IMR-90 (cell line): ENCODE measurements around the gene PDE4A. TPM values are rescaled to one million over a fixed set of nuclear protein-coding genes. Genes with fewer than 3 reads are reported as not detected.
"Not testable (repeated sequence)": the region's sequence is repeated elsewhere in the genome, so short reads cannot be mapped to it uniquely, and the experiment has no call there.

Source experiments
- ATAC-seq: fragments of 200-7000 bp; cut with Tn5 transposase; 2 replicates; pipeline ENCODE4 v1.9.1; 2020; ENCODE audit warnings: low read depth, mild to moderate bottlenecking, moderate library complexity
- BruUV-seq: library from RNA; stranded (reverse); fragments of 400-500 nt; replicated peaks from 2 replicates; lab custom pipeline; 2021; lab: Mats Ljungman, UMichigan
- CTCF ChIA-PET: fragments of 300-600 bp; formaldehyde crosslinking; extraction: SDS; loops from one replicate; lab custom pipeline; 2021; ENCODE audit warnings: antibody characterized with exemption; lab: Yijun Ruan, JAX
- POLR2A ChIA-PET: fragments of 300-600 bp; sonication (Branson Sonifier 250); formaldehyde crosslinking; loops from one replicate; lab custom pipeline; 2022; ENCODE audit warnings: antibody characterized with exemption; ENCODE audit not compliant: unreplicated experiment; lab: Charles Lee
- DNase-seq: peaks from one replicate; pipeline ENCODE4 v3.0.0; 2013
- H2AFZ ChIP-seq: replicated peaks from 2 replicates; pipeline ENCODE3; 2013; ENCODE audit warnings: low read length, mild to moderate bottlenecking; ENCODE audit not compliant: poor library complexity
- H2AK5ac ChIP-seq: 2 replicates; pipeline ENCODE4 v1.6.1; 2013; ENCODE audit warnings: low read depth, low read length, inconsistent platforms
- H2AK9ac ChIP-seq: replicated peaks from 2 replicates; pipeline ENCODE3; 2013; ENCODE audit warnings: mild to moderate bottlenecking, low read depth, low read length, moderate library complexity; ENCODE audit not compliant: poor library complexity
- H2BK120ac ChIP-seq: 2 replicates; pipeline ENCODE4 v1.6.1; 2013; ENCODE audit warnings: low read depth, low read length, inconsistent platforms
- H2BK15ac ChIP-seq: 3 replicates; pipeline ENCODE4 v1.6.1; 2013; ENCODE audit warnings: low read depth, low read length, inconsistent platforms
- H2BK20ac ChIP-seq: 2 replicates; pipeline ENCODE4 v1.6.1; 2013; ENCODE audit warnings: low read depth, mild to moderate bottlenecking, inconsistent platforms, low read length, moderate library complexity
- H2BK5ac ChIP-seq: 2 replicates; pipeline ENCODE4 v1.6.1; 2013; ENCODE audit warnings: mild to moderate bottlenecking, low read depth, low read length, inconsistent platforms; ENCODE audit not compliant: poor library complexity, severe bottlenecking
- H3K14ac ChIP-seq: replicated peaks from 2 replicates; pipeline ENCODE4 v1.6.1; 2013; ENCODE audit warnings: low read depth, low read length, inconsistent platforms
- H3K18ac ChIP-seq: 2 replicates; pipeline ENCODE4 v1.6.1; 2013; ENCODE audit warnings: low read depth, low read length, control low read depth
- H3K23ac ChIP-seq: 2 replicates; pipeline ENCODE4 v1.6.1; 2013; ENCODE audit warnings: low read depth, low read length, inconsistent platforms
- H3K27ac ChIP-seq: 2 replicates; pipeline ENCODE4 v1.5.1; 2013; ENCODE audit warnings: mild to moderate bottlenecking, control low read depth, low read length; ENCODE audit not compliant: insufficient read depth
- H3K27me3 ChIP-seq: 2 replicates; pipeline ENCODE4 v1.6.1; 2013; ENCODE audit warnings: low read length; ENCODE audit not compliant: control insufficient read depth, insufficient read depth
- H3K36me3 ChIP-seq: 2 replicates; pipeline ENCODE4 v1.6.1; 2013; ENCODE audit warnings: low read length, mixed read lengths; ENCODE audit not compliant: control insufficient read depth, insufficient read depth
- H3K4ac ChIP-seq: 2 replicates; pipeline ENCODE4 v1.6.1; 2013; ENCODE audit warnings: low read depth, low read length, inconsistent platforms
- H3K4me1 ChIP-seq: 2 replicates; pipeline ENCODE4 v1.6.1; 2013; ENCODE audit warnings: low read length, mixed read lengths; ENCODE audit not compliant: control insufficient read depth, insufficient read depth
- H3K4me2 ChIP-seq: 2 replicates; pipeline ENCODE4 v1.6.1; 2013; ENCODE audit warnings: low read depth, mild to moderate bottlenecking, control low read depth, low read length, moderate library complexity
- H3K4me3 ChIP-seq: 2 replicates; pipeline ENCODE4 v1.5.1; 2013; ENCODE audit warnings: low read depth, mild to moderate bottlenecking, control low read depth, low read length, moderate library complexity; ENCODE audit not compliant: insufficient read depth
- H3K56ac ChIP-seq: 2 replicates; pipeline ENCODE4 v1.6.1; 2013; ENCODE audit warnings: low read length, inconsistent platforms; ENCODE audit not compliant: insufficient read depth; ENCODE audit errors: extremely low read depth
- H3K79me1 ChIP-seq, 2 experiments: 2 replicates each; pipeline ENCODE4 v1.6.1; 2013; ENCODE audit warnings: low read length in 2 of 2, inconsistent platforms in 1 of 2, low read depth in 1 of 2
- H3K9ac ChIP-seq: 2 replicates; pipeline ENCODE4 v1.6.1; 2013; ENCODE audit warnings: low read depth, low read length, control low read depth
- H3K9me1 ChIP-seq: 2 replicates; pipeline ENCODE4 v1.6.1; 2013; ENCODE audit warnings: low read length, inconsistent platforms; ENCODE audit not compliant: insufficient read depth
- H3K9me3 ChIP-seq: 2 replicates; pipeline ENCODE4 v1.6.1; 2013; ENCODE audit warnings: low read length; ENCODE audit not compliant: control insufficient read depth, insufficient read depth
- H4K20me1 ChIP-seq: 2 replicates; pipeline ENCODE4 v1.6.1; 2013; ENCODE audit warnings: low read length, inconsistent platforms; ENCODE audit not compliant: insufficient read depth
- H4K5ac ChIP-seq: 2 replicates; pipeline ENCODE4 v1.6.1; 2013; ENCODE audit warnings: mild to moderate bottlenecking, low read depth, low read length, control low read depth
- H4K8ac ChIP-seq, 2 experiments: 2 replicates each; pipeline ENCODE4 v1.6.1; 2013; ENCODE audit warnings: low read depth in 2 of 2, low read length in 2 of 2, control low read depth in 1 of 2, inconsistent platforms in 1 of 2
- H4K91ac ChIP-seq: 2 replicates; pipeline ENCODE4 v1.6.1; 2013; ENCODE audit warnings: low read depth, low read length, inconsistent platforms; ENCODE audit not compliant: insufficient read depth
- MAZ ChIP-seq: IDR thresholded peaks from 2 replicates; pipeline ENCODE4 v1.6.1; 2012; ENCODE audit warnings: low read depth, mild to moderate bottlenecking, low read length, improper control_type of control experiment, moderate library complexity, borderline replicate concordance
- RFX5 ChIP-seq: IDR thresholded peaks from 2 replicates; pipeline ENCODE4 v1.8.0; 2012; ENCODE audit warnings: low read depth, mild to moderate bottlenecking, low read length, moderate library complexity
- USF2 ChIP-seq: fragments of 150-350 bp; IDR thresholded peaks from 2 replicates; pipeline ENCODE4 v1.6.1; 2017; ENCODE audit warnings: mild to moderate bottlenecking, antibody characterized with exemption, low read length, low read depth
- WGBS, 2 experiments: methylation state at CpG; one replicate each; pipeline versions ENCODE4 v1.1.5 to v1.1.7; 2013; ENCODE audit warnings: missing lambda C conversion rate in 2 of 2; ENCODE audit not compliant: insufficient read length in 1 of 2; ENCODE audit errors: extremely low coverage in 2 of 2; 5-methylcytosine and 5-hydroxymethylcytosine counted together
- dilution Hi-C: fragments of 300-500 bp; cut with HindIII; formaldehyde crosslinking; loops from one replicate; pipeline ENCODE4 v1.14.3; 2018; ENCODE audit warnings: low sequenced_read_pairs; ENCODE audit not compliant: unreplicated experiment
- in situ Hi-C: fragments of 300-500 bp; cut with MboI; formaldehyde crosslinking; loops from 3 replicates; pipeline ENCODE4 v1.14.3; 2019; ENCODE audit warnings: low sequenced_read_pairs, inconsistent platforms, mixed read lengths
- intact Hi-C: fragments of 100-400 bp; cut with micrococcal nuclease; formaldehyde crosslinking; loops from 2 replicates; pipeline ENCODE4 v1.10.0; 2022
- polyA plus RNA-seq, 3 experiments: library from polyadenylated mRNA; depleted of rRNA; stranded (reverse); fragments of >200 nt; gene quantifications; 2 replicates each; pipeline ENCODE4 v1.2.3, GENCODE V29; 2012; ENCODE audit warnings: low replicate concordance in 1 of 3
- total RNA-seq: library from RNA; depleted of rRNA; stranded (reverse); fragments of >200 nt; gene quantifications from 2 replicates; pipeline ENCODE4 v1.2.3, GENCODE V29; 2012
- TF ChIP-seq, protein P1 (sequence below): fragments of 150-350 bp; IDR thresholded peaks from 2 replicates; pipeline ENCODE4 v1.6.1; 2016; ENCODE audit warnings: low read depth, mild to moderate bottlenecking, low read length, moderate library complexity, borderline replicate concordance

The PDE4A gene
- total and polyA plus RNA-seq, 2 of the 4 experiments (the other 2 are of a cell fraction), result 1.8 to 7.0 TPM

GRCh38 chr19:10454267-10454666 lies 33.9 kb downstream of the PDE4A start:
- Histone ChIP-seq H3K23ac (no peak overlapping the region), H3K9me3 (no peaks in the 10 kb centered on the region), H2AK5ac (no peak overlapping the region), H3K79me1 (peaks cover 0 to 8% of the 10 kb centered on the region in 2 experiments; a peak in 1 of 4 replicates), H2BK20ac (no peak overlapping the region), H2AK9ac (peak overlapping the region; percentile 42), H2BK120ac (no peak overlapping the region), H3K9me1 (peaks cover 7% of the 10 kb centered on the region; the same call in 1 of the 2 replicates), H3K4me3 (no peak overlapping the region), H2BK5ac (no peak overlapping the region), H3K18ac (no peak overlapping the region), H4K91ac (no peak overlapping the region), H3K4me2 (no peak overlapping the region), H3K4me1 (no peaks in the 10 kb centered on the region), H4K8ac (no peak overlapping the region), H3K14ac (no peak overlapping the region), H2BK15ac (no peak overlapping the region), H3K27ac (no peak overlapping the region), H3K9ac (no peak overlapping the region), H3K4ac (no peak overlapping the region), H3K56ac (no peak overlapping the region), H4K5ac (no peak overlapping the region), H3K27me3 (no peaks in the 10 kb centered on the region), H2AFZ (no peak overlapping the region), H3K36me3 (peaks cover 3% of the 10 kb centered on the region; the same call in 1 of the 2 replicates), H4K20me1 (no peaks in the 10 kb centered on the region; the same call in 1 of the 2 replicates)
- intact Hi-C loops (no loop called here), dilution Hi-C loops (no loop called here), in situ Hi-C loops (no loop called here)
- BruUV-seq, result no TSS peak
- WGBS, 2 experiments, result no CpG with 5 or more reads among the region's 5 CpGs
- CTCF ChIA-PET, result no interaction called here
- POLR2A ChIA-PET, result no interaction called here
- no peak for ATAC-seq
- TF ChIP-seq, protein P1, sequence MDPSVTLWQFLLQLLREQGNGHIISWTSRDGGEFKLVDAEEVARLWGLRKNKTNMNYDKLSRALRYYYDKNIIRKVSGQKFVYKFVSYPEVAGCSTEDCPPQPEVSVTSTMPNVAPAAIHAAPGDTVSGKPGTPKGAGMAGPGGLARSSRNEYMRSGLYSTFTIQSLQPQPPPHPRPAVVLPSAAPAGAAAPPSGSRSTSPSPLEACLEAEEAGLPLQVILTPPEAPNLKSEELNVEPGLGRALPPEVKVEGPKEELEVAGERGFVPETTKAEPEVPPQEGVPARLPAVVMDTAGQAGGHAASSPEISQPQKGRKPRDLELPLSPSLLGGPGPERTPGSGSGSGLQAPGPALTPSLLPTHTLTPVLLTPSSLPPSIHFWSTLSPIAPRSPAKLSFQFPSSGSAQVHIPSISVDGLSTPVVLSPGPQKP, result no peak
- TF ChIP-seq MAZ, result no peak
- TF ChIP-seq USF2, result no peak
- peak; percentile 85 for TF ChIP-seq RFX5
- peak; percentile 18 for DNase-seq

DNA sequence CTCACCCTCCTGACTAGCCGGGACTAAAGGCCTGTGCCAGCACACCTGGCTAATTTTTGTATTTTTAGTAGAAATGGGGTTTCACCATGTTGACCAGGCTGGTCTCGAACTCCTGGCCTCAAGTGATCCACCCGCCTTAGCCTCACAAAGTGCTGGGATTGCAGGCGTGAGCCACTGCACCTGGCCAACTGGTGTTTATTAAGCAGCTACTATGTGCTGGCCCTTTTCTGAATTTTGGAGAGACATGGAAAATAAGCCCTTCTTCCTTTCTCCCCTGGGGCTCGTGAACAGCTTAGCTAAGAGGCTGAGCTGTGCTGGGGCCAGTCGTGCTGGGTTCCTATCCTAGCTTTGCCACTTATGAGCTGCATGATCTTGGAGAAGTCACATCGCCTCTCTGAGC lies 38.4 kb downstream of the PDE4A start:
- DNase-seq, H3K9me3 ChIP-seq, BruUV-seq, CTCF ChIA-PET, H2BK120ac ChIP-seq, H3K18ac ChIP-seq, H3K9ac ChIP-seq, H3K27me3 ChIP-seq, in situ Hi-C loops, H3K36me3 ChIP-seq, H4K5ac ChIP-seq, H4K91ac ChIP-seq, H4K8ac ChIP-seq, H2AK9ac ChIP-seq, H3K14ac ChIP-seq, ATAC-seq, H2AFZ ChIP-seq, H3K4me1 ChIP-seq, POLR2A ChIA-PET, H3K9me1 ChIP-seq, H3K23ac ChIP-seq, H3K56ac ChIP-seq, H3K4ac ChIP-seq, intact Hi-C loops, H2BK20ac ChIP-seq, H2BK5ac ChIP-seq, H3K4me2 ChIP-seq, H3K79me1 ChIP-seq, H3K4me3 ChIP-seq, H4K20me1 ChIP-seq, H3K27ac ChIP-seq, H2BK15ac ChIP-seq, H2AK5ac ChIP-seq, dilution Hi-C loops: not testable (repeated sequence)
- 91% methylated on average over 6 of the region's 7 CpGs; no CpG with 5 or more reads in 1 of the 2 experiments for WGBS, 2 experiments
